ENCODE results near the gene OGFRL1. TPM values are rescaled to one million over a fixed set of nuclear protein-coding genes. Genes with fewer than 3 reads are reported as not detected.

Gene OGFRL1
- total RNA-seq, 1 experiment from 2014 or later = 10.3 TPM

DNA sequence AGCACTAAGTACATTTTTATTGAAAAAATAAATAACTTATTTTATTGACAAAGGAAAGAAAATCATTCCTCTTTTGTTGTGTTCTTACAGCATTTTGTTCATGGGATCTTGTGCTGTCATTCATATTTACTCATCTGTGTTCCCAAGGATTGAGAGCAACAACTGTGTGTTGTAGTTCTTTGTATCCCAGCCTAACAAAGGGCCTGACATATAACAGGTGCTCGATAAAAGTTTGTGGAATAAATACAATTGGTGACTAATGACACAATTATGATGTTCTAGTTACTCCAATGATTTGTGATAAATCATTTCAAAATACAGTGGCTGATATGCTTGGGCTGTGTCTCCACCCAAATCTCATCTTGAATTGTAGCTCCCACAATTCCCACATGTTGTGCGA is 7.9 kb upstream of the OGFRL1 start:
- Histone ChIP-seq H3K27ac (ENCODE audit: low read depth, low read length) (no peak overlapping the region), H3K9ac (ENCODE audit: low read length) (no peak overlapping the region), H3K4me3 (replicated peaks in 1 of 2; ENCODE audit: low read depth in 1 of 2, low read length in 2 of 2) (no peak overlapping the region), H3K27me3 (ENCODE audit: insufficient read depth, low read length) (0 out of 2 replicates have a peak, but pooled peaks cover 4% of the 10 kb centered on the region), H4K20me1 (ENCODE audit: insufficient read depth) (no peaks in the 10 kb centered on the region), H2AFZ (ENCODE audit: low read depth, low read length, poor library complexity, severe bottlenecking) (no peak overlapping the region), H3K9me3 (ENCODE audit: control insufficient read depth in 1 of 2, insufficient read depth in 1 of 2, low read depth in 1 of 2, low read length in 2 of 2) (no peaks in the 10 kb centered on the region), H3K4me2 (ENCODE audit: low read length) (no peak overlapping the region), H3K79me2 (ENCODE audit: insufficient read depth, low read length) (no peaks in the 10 kb centered on the region), H3K9me2 (ENCODE audit: insufficient read depth) (no peaks in the 10 kb centered on the region), H3K4me1 (ENCODE audit: control insufficient read depth in 1 of 2, insufficient read depth in 2 of 2, low read length in 2 of 2) (no peaks in the 10 kb centered on the region), H3K36me3 (ENCODE audit: control insufficient read depth in 1 of 2, insufficient read depth in 2 of 2, low read length in 2 of 2) (no peaks in the 10 kb centered on the region)
- POLR2A ChIA-PET = no interaction called here
- RAD21 ChIA-PET (ENCODE audit: low non-redundant PET in 1 of 2, low total read pairs in 2 of 2, uncharacterized antibody in 2 of 2, unreplicated experiment in 2 of 2) = no interaction called here
- CTCF ChIA-PET = no interaction called here
- BruUV-seq (replicated peaks) = no TSS peak
- ATAC-seq = no peak
- DNase-seq (ENCODE audit: low read depth, low spot score) = no peak
- intact Hi-C loops (cut with micrococcal nuclease) = no loop called here
- TF ChIP-seq YY1 (IDR thresholded peaks at IDR 0.05; ENCODE audit: extremely low read depth, insufficient replicate concordance, low read depth, low read length) (no peak), CBX3 (IDR thresholded peaks at IDR 0.05; ENCODE audit: low read depth) (no peak), ZFX (IDR thresholded peaks at IDR 0.05) (no peak), ZNF274 (IDR thresholded peaks at IDR 0.05; ENCODE audit: low read depth, low read length) (no peak), TCF7L2 (IDR thresholded peaks at IDR 0.05; ENCODE audit: borderline replicate concordance, extremely low read depth, insufficient read depth, insufficient read length) (no peak), CEBPB (IDR thresholded peaks at IDR 0.05; ENCODE audit: low read depth) (no peak), POLR2A (IDR thresholded peaks at IDR 0.05; ENCODE audit: borderline replicate concordance, extremely low read depth, insufficient read depth, insufficient read length) (no peak), ATF3 (IDR thresholded peaks at IDR 0.05) (no peak), SP1 (IDR thresholded peaks at IDR 0.05; ENCODE audit: low read depth) (no peak), RAD21 (IDR thresholded peaks at IDR 0.05; ENCODE audit: low read depth) (no peak), FOSL1 (IDR thresholded peaks at IDR 0.05; ENCODE audit: low read depth) (no peak), MAX (IDR thresholded peaks at IDR 0.05) (no peak), EGR1 (IDR thresholded peaks at IDR 0.05; ENCODE audit: low read depth) (no peak), JUND (IDR thresholded peaks at IDR 0.05) (no peak), EZH2phosphoT487 (IDR thresholded peaks at IDR 0.05; ENCODE audit: borderline replicate concordance) (no peak), EZH2 (IDR thresholded peaks at IDR 0.05) (no peak), POLR2AphosphoS5 (IDR thresholded peaks at IDR 0.05; ENCODE audit: low read depth, low read length) (no peak), SIN3A (IDR thresholded peaks at IDR 0.05; ENCODE audit: low read depth) (no peak)
- TF ChIP-seq, protein P1, sequence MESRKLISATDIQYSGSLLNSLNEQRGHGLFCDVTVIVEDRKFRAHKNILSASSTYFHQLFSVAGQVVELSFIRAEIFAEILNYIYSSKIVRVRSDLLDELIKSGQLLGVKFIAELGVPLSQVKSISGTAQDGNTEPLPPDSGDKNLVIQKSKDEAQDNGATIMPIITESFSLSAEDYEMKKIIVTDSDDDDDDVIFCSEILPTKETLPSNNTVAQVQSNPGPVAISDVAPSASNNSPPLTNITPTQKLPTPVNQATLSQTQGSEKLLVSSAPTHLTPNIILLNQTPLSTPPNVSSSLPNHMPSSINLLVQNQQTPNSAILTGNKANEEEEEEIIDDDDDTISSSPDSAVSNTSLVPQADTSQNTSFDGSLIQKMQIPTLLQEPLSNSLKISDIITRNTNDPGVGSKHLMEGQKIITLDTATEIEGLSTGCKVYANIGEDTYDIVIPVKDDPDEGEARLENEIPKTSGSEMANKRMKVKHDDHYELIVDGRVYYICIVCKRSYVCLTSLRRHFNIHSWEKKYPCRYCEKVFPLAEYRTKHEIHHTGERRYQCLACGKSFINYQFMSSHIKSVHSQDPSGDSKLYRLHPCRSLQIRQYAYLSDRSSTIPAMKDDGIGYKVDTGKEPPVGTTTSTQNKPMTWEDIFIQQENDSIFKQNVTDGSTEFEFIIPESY (IDR thresholded peaks at IDR 0.05; ENCODE audit: extremely low read depth, insufficient replicate concordance, low read length) = no peak
- TF ChIP-seq, protein P2, sequence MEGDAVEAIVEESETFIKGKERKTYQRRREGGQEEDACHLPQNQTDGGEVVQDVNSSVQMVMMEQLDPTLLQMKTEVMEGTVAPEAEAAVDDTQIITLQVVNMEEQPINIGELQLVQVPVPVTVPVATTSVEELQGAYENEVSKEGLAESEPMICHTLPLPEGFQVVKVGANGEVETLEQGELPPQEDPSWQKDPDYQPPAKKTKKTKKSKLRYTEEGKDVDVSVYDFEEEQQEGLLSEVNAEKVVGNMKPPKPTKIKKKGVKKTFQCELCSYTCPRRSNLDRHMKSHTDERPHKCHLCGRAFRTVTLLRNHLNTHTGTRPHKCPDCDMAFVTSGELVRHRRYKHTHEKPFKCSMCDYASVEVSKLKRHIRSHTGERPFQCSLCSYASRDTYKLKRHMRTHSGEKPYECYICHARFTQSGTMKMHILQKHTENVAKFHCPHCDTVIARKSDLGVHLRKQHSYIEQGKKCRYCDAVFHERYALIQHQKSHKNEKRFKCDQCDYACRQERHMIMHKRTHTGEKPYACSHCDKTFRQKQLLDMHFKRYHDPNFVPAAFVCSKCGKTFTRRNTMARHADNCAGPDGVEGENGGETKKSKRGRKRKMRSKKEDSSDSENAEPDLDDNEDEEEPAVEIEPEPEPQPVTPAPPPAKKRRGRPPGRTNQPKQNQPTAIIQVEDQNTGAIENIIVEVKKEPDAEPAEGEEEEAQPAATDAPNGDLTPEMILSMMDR (IDR thresholded peaks at IDR 0.05 in 2 of 3, conservative IDR thresholded peaks at IDR 0.05 in 1 of 3; ENCODE audit: borderline replicate concordance in 1 of 3, insufficient read depth in 1 of 3, low read depth in 2 of 3, low read length in 2 of 3) = no peak

All from HCT116 (cell line).